A172 (cell line): Measurements from ENCODE around the gene IST1. TPM values are rescaled to one million over a fixed set of nuclear protein-coding genes. Genes with fewer than 3 reads are reported as not detected.
"Not testable (repeated sequence)": the region's sequence is repeated elsewhere in the genome, so short reads cannot be mapped to it uniquely, and the experiment has no call there.

Experiments
- DNase-seq: peaks from one replicate; pipeline ENCODE4 v3.0.0-alpha.2; 2015; ENCODE audit warnings: low spot score
- total RNA-seq: library from RNA; depleted of rRNA; stranded (reverse); fragments of >200 nt; shearing (Covaris generic); gene quantifications from 2 replicates; pipeline ENCODE4 v1.2.3, GENCODE V29; 2014

Gene IST1
- total RNA-seq, 1 experiment from 2014 or later, result 163 TPM

- DNase-seq, result no peak
Measured at GRCh38 chr16:71880176-71880575, 15.2 kb upstream of the IST1 start.

DNA sequence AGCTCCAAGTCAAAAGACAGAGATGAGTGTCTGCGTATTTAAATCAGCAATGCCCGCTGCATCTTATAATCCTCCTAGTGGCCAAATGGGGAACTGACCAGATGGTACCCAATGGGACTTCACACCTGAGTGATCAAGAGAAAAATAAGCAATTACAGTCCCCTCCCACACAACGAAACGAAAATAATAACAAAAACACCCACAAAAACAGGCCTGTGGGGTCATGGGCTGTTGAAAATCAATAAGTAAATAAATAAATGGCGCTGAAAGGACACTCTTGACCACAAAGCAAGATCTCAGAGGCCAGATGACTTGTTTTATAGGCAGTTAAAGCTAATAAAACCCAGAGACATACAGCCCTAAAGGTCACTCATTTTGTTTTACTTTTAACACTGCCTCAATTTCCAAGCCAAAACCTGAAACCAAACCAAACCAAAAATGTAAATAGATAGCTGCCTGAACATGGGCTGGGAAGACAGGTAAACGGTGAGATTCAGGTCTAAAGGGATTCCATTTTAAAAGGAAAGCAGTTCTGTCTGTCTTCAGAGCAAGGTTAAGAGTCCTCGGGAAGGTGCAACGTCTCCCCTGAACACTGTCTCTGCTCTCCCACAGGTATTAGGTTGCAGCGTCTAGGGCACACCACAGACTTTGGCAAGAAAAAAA, 12.7 kb upstream of the IST1 start:
- DNase-seq, result peak; percentile 76

DNA sequence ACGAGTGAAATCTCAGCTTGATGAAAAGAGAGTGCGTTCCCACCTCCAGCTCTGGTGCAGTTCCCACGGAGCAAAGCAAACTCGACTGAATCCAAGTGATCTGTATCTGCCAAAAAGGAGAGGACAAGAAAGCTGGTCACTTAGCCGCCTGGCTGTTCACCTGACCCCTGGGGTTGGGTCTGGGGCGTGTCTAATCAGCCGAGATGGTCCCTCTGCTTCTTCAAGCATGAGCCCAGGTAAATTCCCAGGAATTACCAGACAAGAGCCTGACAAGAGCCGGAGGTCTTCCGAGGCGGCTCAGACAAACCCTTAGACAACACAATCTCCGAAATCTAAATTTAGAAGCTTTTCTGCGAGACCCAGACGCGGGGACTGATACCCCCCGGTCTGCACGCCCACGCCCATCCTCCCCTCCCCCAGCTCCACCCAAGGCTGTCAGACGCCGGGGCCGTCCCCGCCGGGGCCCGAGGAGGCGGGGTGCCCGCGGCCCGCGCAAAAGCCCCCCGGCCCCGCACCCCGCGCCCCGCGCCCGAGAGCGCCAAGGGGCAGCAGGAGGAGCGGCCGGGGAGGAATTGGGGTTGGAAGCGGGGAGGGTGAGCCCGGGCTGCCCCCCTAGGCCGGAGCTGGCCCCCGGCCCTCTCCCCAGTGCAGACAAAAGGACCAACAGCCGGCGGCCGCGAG, 12.0 kb upstream of the IST1 start:
- no peak for DNase-seq

DNA sequence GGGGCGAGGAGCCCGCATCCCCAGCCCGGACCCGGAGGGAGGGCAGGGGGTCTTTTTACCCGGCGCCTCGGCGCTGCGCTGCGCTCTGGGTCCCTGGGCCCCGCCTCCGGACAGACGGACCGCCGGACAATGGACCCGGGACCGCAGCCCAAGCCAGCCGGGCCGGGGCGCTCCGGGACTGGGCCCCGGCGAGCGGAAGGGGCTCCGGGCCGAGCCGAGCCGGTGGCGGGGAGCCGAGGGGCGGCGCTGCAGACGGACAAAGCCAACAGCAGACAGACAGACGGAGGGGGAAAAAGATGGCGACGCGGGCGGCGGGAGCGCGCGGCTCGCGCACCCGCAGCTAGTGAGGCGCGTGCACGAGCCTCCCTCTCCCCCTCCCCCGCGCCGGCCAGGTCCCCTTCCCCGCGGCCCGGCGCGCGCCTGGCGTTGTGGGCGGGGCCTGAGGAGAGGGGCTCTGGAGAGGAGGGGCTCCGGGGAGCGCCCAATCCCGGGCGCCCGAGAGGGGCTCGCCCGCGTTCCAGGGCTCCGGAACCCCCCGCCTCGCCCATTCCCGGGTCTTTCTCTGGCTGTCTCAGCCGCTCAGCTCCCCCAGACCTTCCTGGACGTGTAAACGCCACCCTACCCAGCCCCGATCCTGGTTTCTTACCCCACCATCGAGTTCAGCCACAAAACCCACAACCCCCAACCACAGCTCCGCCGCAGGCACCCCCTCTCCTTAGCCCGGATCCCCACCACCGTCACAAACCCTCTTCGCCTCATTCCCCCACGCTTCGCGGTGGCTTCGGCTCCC, 11.3 kb upstream of the IST1 start, which contains the start of gene ZNF821:
TSS of gene ZNF821 (minus strand) at position 334 of the 790 bp plus-strand sequence. CDS start 4,236 bp downstream, outside the sequence.
- peak; percentile 47 for DNase-seq

- DNase-seq, result no peak
Measured at GRCh38 chr16:71885261-71885650, 10.1 kb upstream of the IST1 start.

DNA sequence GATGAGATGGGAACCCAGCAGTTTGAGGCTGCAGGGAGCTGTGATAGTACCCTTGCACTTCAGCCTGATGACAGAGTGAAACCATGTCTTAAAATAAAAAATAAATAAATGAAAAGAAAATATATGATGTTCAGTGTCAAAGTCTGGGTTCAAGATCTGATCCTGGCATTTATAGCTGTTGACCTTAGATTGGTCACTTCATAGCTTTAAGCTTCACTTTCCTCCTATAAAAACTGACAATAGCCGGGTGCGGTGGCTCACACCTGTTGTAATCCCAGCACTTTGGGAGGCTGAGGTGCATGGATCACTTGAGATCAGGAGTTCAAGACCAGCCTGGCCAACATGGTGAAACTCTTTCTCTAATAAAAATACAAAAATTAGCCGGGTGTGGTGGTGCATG, 6.2 kb upstream of the IST1 start:
- no peak for DNase-seq

DNA sequence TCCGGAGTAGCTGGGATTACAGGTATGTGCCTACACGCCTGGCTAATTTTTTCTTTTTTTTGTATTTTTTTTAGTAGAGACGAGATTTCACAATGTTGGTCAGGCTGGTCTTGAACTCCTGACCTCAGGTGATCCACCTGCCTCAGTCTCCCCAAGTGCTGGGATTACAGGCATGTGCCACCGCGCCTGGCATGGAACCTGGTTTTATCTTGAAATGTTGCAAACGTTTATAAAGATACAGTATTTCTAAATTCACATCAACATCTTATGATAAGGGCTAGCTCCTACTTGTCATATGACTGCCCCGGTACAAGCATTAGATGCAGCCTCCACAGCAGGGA, 1.5 kb upstream of the IST1 start:
- no peak for DNase-seq

DNA sequence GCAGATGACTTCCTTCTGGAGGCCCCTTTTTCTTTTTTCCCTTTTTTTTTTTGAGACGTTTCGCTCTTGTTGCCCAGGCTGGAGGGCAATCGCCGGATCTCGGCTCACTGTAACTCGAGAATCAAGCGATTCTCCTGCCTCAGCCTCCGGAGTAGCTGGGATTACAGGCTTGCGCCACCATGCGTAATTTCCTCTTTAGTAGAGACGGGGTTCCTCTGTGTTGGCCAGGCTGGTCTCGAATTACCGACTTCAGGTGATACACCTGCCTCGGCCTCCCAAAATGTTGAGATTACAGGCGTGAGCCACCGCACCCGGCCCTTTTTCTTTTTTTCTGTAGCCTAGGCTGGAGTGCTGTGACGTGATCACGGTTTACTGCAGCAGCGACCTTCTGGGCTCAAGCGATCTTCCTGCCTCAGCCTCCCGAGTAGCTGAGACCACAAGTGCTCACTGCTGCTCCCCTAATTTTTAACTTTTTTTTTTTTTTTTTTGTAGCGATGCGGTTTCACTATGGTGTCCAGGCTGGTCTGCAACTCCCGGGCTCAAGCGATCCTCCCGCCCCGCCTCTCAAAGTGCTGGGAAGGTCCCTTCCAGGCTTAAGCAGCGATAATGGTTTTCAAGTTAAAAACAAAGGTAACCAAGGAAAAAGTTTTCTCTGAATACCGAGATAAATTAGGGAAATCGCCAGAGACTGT, 956 bp upstream of the IST1 start:
- peak; percentile 56 for DNase-seq

- peak; percentile 29 for DNase-seq
Measured at GRCh38 chr16:71895679-71896365, 491 bp downstream of the IST1 start.

GRCh38 chr16:71896764-71897368, 1.5 kb downstream of the IST1 start:
- DNase-seq, result no peak

- DNase-seq, result no peak
Measured at GRCh38 chr16:71899171-71899570, 3.8 kb downstream of the IST1 start.

DNA sequence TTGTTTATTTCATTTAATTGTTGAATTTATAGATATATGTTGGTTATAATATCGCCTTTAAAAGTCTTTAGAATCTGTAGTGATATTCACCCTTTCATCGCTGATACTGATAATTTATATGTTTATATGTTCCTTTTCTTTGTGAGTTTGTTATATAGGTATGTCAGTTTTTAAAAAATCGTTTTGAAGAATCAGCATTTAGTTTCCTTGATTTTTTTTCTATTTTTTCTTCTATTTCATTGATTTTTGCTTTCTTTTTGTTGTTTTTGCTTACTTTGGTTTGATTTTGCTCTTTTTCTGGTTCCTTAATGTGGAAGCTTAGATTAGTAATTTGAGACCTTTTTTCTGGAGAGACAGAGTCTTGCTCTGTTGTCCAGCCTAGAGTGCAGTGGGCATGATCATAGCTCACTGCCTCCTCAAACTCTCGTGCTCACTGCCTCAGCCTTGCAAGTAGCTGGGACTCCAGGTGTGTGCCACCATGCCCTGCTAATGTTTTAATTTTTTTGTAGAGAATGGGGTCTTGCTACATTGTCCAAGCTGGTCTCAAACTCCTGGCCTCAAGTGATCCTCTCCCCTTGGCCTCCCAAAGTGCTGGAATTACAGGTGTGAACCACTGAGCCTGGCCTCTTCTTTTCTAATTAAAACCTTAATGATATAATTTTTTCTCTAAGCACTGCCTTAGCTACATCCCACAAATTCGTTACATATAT, 7.5 kb downstream of the IST1 start:
- DNase-seq, result no peak

DNA sequence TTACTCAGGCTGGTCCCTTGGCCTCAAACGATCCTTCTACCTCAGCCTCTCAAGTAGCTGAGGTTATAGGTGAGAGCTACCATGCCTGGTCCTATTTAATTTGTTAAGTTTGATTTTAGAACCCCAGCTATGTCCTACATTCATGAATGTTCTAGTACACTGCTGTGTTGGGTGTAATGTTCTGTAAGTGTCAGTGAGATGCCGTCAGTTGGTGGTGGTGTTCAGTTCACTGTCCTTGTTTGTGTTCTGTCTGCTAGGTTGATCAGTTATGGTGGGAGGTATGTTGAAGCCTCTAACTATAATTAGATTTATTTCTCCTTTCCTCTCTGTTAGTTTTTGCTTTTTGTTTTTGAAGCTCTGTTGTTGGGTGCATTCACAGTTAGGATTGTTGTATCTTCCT, 8.3 kb downstream of the IST1 start:
- no peak for DNase-seq

GRCh38 chr16:71904239-71904638, 8.9 kb downstream of the IST1 start:
- no peak for DNase-seq

- not testable (repeated sequence) for DNase-seq
Measured at GRCh38 chr16:71905765-71906164, 10.4 kb downstream of the IST1 start.

DNA sequence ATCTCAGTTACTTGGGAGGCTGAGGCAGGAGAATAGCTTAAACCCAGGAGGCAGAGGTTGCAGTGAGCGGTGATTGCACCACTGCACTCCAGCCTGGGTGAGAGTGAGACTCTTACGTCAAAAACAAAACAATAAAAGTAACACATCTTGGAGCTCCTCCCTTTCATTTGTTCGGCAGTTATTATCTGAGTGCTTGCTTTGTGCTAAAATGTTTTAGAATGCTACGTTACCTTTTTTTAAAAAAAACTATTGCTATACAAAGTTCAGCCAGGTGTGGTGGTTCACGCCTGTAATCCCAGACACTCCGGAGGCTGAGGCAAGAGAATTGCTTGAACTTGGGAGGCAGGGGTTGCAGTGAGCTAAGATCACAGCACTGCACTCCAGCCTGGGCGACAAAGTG, 15.8 kb downstream of the IST1 start:
- DNase-seq, result no peak

- no peak for DNase-seq
Measured at GRCh38 chr16:71912534-71913275, 17.4 kb downstream of the IST1 start.

DNA sequence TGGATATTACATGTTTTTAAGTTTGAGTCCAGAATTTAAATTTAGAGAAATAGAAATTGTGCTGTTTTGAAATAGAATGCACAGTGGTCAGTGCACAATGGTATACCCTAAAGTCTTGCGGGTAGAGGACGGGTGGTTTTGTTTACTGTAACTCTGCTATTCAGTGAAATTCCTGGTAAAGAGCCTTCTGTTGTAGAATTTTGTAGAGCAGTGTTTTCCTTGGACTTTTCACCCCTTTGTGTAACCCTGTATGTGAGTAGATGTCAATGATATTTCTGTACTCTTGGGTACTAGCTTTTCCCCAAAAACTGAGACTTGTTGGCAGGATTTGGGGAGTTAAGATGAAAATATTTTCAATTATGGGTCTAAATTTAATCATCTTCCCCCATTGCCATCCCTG, 19.5 kb downstream of the IST1 start:
- DNase-seq, result no peak

GRCh38 chr16:71915350-71915749, 20.0 kb downstream of the IST1 start:
- no peak for DNase-seq

DNA sequence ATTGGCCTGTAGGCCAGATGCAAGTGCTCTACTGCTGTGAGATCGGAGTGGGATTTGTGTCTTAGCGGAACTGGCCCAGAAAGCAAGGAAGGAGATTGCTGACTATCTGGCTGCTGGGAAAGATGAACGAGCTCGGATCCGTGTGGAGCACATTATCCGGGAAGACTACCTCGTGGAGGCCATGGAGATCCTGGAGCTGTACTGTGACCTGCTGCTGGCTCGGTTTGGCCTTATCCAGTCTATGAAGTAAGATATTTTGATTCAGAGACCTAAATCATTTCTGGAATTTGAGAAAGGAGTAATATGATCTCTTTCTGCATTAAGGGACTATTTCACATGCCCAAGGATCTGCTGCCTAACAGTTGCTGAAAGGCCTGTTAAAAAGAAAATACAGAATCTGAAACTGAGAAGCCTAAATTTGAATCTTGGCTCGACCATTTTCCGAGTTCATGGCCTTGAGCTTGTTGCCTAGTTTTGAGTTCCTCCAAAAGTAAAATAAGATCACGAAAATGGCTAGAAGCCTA, 21.1 kb downstream of the IST1 start:
- no peak for DNase-seq
